CD4-positive, alpha-beta T cell (primary cell): ENCODE measurements around the gene TTC21A. TPM values are rescaled to one million over a fixed set of nuclear protein-coding genes. Genes with fewer than 3 reads are reported as not detected.

Source experiments
- ATAC-seq: fragments of 200-7000 bp; cut with Tn5 transposase; one replicate; pipeline ENCODE4 v1.10.0; 2022; ENCODE audit warnings: mild to moderate bottlenecking; ENCODE audit not compliant: poor library complexity
- CTCF ChIA-PET: fragments of 350-600 bp; sonication (Branson Sonifier 250); formaldehyde crosslinking; loops from one replicate; lab custom pipeline; 2021; ENCODE audit warnings: antibody characterized with exemption, inconsistent platforms; lab: Charles Lee
- POLR2A ChIA-PET: fragments of 350-600 bp; sonication (Branson Sonifier 250); formaldehyde crosslinking; loops from one replicate; lab custom pipeline; 2021; ENCODE audit warnings: antibody characterized with exemption, inconsistent platforms; lab: Charles Lee
- DNase-seq, 14 experiments: peaks; one replicate each; pipeline ENCODE4 v3.0.0-alpha.2; 2013 to 2020; ENCODE audit warnings: mixed read lengths in 2 of 14
- H3K27ac ChIP-seq, 2 donors: one replicate each; pipeline versions ENCODE4 v1.5.1 to v1.7.0; 2013; ENCODE audit warnings: low read length in 2 of 2, low read depth in 1 of 2, mild to moderate bottlenecking in 1 of 2
- H3K27me3 ChIP-seq, 2 experiments: 1 replicate in 1 of 2; 2 replicates in 1 of 2; pipeline versions ENCODE4 v1.6.1 to v1.7.0; 2013; ENCODE audit warnings: low read length in 2 of 2, control low read depth in 1 of 2, mild to moderate bottlenecking in 1 of 2, moderate library complexity in 1 of 2; ENCODE audit not compliant: insufficient read depth in 2 of 2, control insufficient read depth in 1 of 2
- H3K36me3 ChIP-seq: one replicate; pipeline ENCODE4 v1.6.1; 2013; ENCODE audit warnings: low read length, control low read depth; ENCODE audit not compliant: insufficient read depth
- H3K4me1 ChIP-seq: one replicate; pipeline ENCODE4 v1.6.1; 2013; ENCODE audit warnings: low read length, control low read depth; ENCODE audit not compliant: insufficient read depth
- H3K4me3 ChIP-seq: one replicate; pipeline ENCODE4 v1.5.1; 2013; ENCODE audit warnings: mild to moderate bottlenecking, low read length, moderate library complexity
- H3K9me3 ChIP-seq, 2 experiments: 1 replicate in 1 of 2; 2 replicates in 1 of 2; pipeline versions ENCODE4 v1.6.1 to v1.7.0; 2013; ENCODE audit warnings: low read length in 2 of 2, mild to moderate bottlenecking in 2 of 2, control low read depth in 1 of 2, moderate library complexity in 1 of 2; ENCODE audit not compliant: control insufficient read depth in 1 of 2, insufficient read depth in 1 of 2
- H3K27ac Mint-ChIP-seq: one replicate; pipeline ENCODE4 v1.8.0; 2020; ENCODE audit warnings: mixed read lengths
- H3K27me3 Mint-ChIP-seq: one replicate; pipeline ENCODE4 v1.8.0; 2021; ENCODE audit warnings: mixed read lengths
- H3K36me3 Mint-ChIP-seq: one replicate; pipeline ENCODE4 v1.8.0; 2021; ENCODE audit warnings: low read depth, mixed read lengths
- H3K4me1 Mint-ChIP-seq: one replicate; pipeline ENCODE4 v1.8.0; 2021; ENCODE audit warnings: low read depth, mixed read lengths
- H3K4me3 Mint-ChIP-seq: one replicate; pipeline ENCODE4 v1.8.0; 2020; ENCODE audit warnings: mild to moderate bottlenecking, mixed read lengths
- H3K9me3 Mint-ChIP-seq: one replicate; pipeline ENCODE4 v1.8.0; 2020; ENCODE audit warnings: mixed read lengths
- intact Hi-C, 2 experiments: fragments of 100-400 bp; cut with DNase I in 1 of 2; cut with micrococcal nuclease in 1 of 2; formaldehyde crosslinking; loops; one replicate each; pipeline versions ENCODE4 v1.15.1 to v1.9.0; 2023 to 2025; cut with DNase I, micrococcal nuclease
- total RNA-seq, 174 experiments: library from RNA in 2 of 174; stranded (reverse) in 2 of 174; gene quantifications; one replicate each; pipeline ENCODE4 v1.2.3 and lab custom pipeline; 2021 to 2026
- TF ChIP-seq, protein P1 (sequence below): fragments of 200-600 bp; IDR thresholded peaks from one replicate; pipeline ENCODE4 v1.8.0; 2022; ENCODE audit warnings: antibody characterized with exemption, mild to moderate bottlenecking

Gene TTC21A
- total RNA-seq, 2 experiments from 2014 or later: 4.1 to 5.2 TPM

DNA sequence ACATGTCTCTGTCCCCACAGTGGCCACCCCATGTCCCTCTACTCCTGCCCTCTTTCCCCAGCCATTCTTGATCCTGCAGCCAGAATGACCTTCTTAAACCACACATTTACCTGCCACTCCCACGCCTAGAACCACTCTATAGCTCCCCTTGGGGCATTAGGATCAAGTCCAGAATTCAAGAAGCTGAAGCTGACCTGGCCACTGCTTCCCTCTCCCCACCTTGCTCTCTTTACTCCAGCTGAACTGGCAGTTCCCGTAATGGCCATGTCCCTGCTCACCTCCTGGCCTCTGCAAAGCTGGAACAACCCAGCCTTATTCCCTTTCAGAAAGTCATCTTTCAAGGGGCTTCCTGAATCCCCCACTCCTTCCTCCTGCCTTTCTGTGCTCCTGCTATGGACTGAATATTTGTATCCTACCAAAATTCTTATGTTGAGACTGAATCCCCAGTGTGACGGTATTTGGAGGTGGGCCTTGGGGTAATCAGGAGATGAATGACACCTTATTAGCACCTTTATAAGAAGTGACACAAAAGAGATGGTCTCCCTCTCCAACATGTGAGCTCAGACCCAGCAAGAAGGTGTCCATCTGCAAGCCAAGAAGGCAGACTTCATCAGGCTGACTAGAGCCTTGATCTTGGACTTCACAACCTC, 42.1 kb downstream of the TTC21A start:
- Mint-ChIP-seq H3K27me3 (peaks cover 4% of the 10 kb centered on the region), H3K36me3 (peaks cover 58% of the 10 kb centered on the region), H3K9me3 (no peaks in the 10 kb centered on the region), H3K4me3 (peak overlapping the region; percentile 93), H3K27ac (peak overlapping the region; percentile 97), H3K4me1 (peaks cover 75% of the 10 kb centered on the region)
- Histone ChIP-seq H3K27me3 (no peaks in the 10 kb centered on the region), H3K9me3 (no peaks in the 10 kb centered on the region), H3K4me1 (peaks cover 78% of the 10 kb centered on the region), H3K4me3 (no peak overlapping the region), H3K27ac (peak overlapping the region; percentile 64 to 83), H3K36me3 (peaks cover 20% of the 10 kb centered on the region)
- TF ChIP-seq, protein P1, sequence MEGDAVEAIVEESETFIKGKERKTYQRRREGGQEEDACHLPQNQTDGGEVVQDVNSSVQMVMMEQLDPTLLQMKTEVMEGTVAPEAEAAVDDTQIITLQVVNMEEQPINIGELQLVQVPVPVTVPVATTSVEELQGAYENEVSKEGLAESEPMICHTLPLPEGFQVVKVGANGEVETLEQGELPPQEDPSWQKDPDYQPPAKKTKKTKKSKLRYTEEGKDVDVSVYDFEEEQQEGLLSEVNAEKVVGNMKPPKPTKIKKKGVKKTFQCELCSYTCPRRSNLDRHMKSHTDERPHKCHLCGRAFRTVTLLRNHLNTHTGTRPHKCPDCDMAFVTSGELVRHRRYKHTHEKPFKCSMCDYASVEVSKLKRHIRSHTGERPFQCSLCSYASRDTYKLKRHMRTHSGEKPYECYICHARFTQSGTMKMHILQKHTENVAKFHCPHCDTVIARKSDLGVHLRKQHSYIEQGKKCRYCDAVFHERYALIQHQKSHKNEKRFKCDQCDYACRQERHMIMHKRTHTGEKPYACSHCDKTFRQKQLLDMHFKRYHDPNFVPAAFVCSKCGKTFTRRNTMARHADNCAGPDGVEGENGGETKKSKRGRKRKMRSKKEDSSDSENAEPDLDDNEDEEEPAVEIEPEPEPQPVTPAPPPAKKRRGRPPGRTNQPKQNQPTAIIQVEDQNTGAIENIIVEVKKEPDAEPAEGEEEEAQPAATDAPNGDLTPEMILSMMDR: no peak
- POLR2A ChIA-PET: interaction anchor here (0.8 to 1.7 kb wide), 4 partner anchors 9 to 41 kb away, joined by 3 to 4 read pairs (median 3); no protein-coding TSS in a partner anchor
- CTCF ChIA-PET: no interaction called here
- DNase-seq: peak in 1 of 14 experiments; percentile 11
- intact Hi-C loops: loop anchor here (2.0 to 10.0 kb wide), 2 partner anchors 23 to 95 kb away; partner anchors contain the start of genes SCN11A (in 1 of the 2) and WDR48 (in 1 of the 2)
- ATAC-seq: no peak

DNA sequence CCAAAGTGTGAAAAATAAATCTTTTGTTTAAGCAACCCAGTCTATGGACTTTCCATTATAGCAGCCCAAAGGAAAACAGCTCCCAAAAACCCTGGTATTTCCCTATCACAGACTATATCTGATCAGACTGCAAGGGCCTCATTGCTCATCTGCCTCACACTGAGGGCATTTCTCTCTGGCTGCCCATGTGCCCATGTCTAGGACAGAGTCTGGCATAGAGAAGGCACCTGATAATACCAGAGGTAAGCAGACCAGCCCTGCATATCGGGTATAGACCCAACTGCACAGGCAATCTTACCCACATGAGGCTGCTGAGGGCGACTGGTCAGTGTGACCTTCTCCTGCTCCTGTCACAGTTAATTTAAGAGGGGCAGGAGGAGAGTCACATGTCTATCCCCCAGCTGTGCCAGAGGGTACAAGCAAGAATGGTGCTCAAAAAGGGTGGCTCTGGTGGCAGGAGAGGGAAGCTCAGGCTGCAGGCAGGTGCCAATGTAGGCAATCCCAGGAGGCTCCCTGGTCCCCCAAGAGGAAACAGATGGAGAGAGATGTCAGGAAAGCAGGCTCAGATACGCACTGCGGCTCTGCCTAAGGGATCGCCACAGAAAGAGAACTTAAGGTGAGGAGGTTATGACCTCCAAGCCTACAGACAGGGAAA, 42.8 kb downstream of the TTC21A start:
- H3K36me3 ChIP-seq: peaks cover 14% of the 10 kb centered on the region
- DNase-seq (peak in 1 of 14 experiments; percentile 44), ATAC-seq (no peak)
- Mint-ChIP-seq H3K9me3 (no peaks in the 10 kb centered on the region), H3K4me3 (peak overlapping the region; percentile 93), H3K4me1 (peaks cover 74% of the 10 kb centered on the region), H3K36me3 (peaks cover 52% of the 10 kb centered on the region), H3K27ac (peak overlapping the region; percentile 97), H3K27me3 (peaks cover 4% of the 10 kb centered on the region)
- no peaks in the 10 kb centered on the region for H3K9me3 ChIP-seq
- intact Hi-C loops: loop anchor here in 1 of 2 experiments (2.0 kb wide), 1 partner anchor 23 kb away; no protein-coding TSS in a partner anchor
- POLR2A ChIA-PET: interaction anchor here (0.8 to 1.7 kb wide), 4 partner anchors 10 to 42 kb away, joined by 3 to 4 read pairs (median 3); no protein-coding TSS in a partner anchor
- TF ChIP-seq, protein P1: no peak
- H3K27me3 ChIP-seq: no peaks in the 10 kb centered on the region
- CTCF ChIA-PET: no interaction called here
- H3K4me3 ChIP-seq: no peak overlapping the region
- peak overlapping the region; percentile 45 to 95 for H3K27ac ChIP-seq
- peaks cover 79% of the 10 kb centered on the region for H3K4me1 ChIP-seq

DNA sequence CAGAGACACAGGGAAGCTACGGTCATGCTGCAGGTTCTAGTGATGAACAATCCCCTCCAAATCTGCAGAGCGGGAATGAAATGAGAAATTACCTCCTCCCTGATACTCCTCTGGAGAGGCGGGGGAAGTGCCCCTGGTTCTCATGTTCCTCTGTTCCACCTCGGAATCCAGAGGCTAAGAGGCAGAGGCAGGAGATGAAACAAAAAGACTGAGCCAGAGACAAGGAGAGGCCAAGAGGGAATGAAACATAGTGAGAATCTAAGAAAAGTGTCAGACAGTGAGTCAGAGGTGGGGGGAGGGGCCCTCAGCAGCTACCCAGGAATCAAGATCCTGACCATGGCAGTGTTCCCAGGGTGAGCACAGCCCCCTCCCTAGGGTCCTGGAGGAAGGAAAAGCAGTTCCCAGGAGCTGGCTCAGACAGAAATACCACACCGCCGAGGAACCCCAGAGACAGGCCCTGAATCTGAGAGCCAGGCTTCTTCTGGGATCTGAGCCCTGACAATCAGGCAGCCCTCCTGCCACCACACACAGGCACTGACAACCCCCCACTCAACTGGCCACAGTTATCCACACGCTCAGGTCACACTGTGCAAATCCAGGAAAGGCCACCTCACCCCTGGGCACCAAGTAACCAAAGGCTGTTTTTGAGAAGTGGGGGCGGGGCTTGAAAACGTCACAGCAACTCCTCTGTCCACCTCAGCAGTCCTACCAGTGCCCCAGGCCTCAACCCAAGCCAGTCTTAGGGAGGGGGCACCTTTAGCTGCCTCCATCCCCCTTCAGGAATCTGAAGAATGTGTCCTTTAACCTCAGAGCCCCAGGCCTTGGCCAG, 43.5 kb downstream of the TTC21A start:
- H3K4me1 ChIP-seq: peaks cover 77% of the 10 kb centered on the region
- Mint-ChIP-seq H3K27me3 (peaks cover 4% of the 10 kb centered on the region), H3K36me3 (peaks cover 44% of the 10 kb centered on the region), H3K4me1 (peaks cover 73% of the 10 kb centered on the region), H3K27ac (peak overlapping the region; percentile 97), H3K4me3 (peak overlapping the region; percentile 93), H3K9me3 (no peaks in the 10 kb centered on the region)
- no peaks in the 10 kb centered on the region for H3K27me3 ChIP-seq
- peak overlapping the region; percentile 66 for H3K4me3 ChIP-seq
- DNase-seq (peak in 9 of 14 experiments; percentile 37 to 76 (median 51)), ATAC-seq (no peak)
- intact Hi-C loops: loop anchor here in 1 of 2 experiments (2.0 kb wide), 1 partner anchor 24 kb away; no protein-coding TSS in a partner anchor
- ChIA-PET CTCF (no interaction called here), POLR2A (interaction anchor here (0.6 to 1.7 kb wide), 4 partner anchors 25 to 74 kb away, joined by 3 to 4 read pairs (median 3); no protein-coding TSS in a partner anchor)
- peak overlapping the region; percentile 95 to 96 for H3K27ac ChIP-seq
- H3K9me3 ChIP-seq: no peaks in the 10 kb centered on the region
- TF ChIP-seq, protein P1: no peak
- peaks cover 6% of the 10 kb centered on the region for H3K36me3 ChIP-seq
